Measurements from ENCODE around the gene SLIRP. TPM values are rescaled to one million over a fixed set of nuclear protein-coding genes. Genes with fewer than 3 reads are reported as not detected.
"Not testable (repeated sequence)": the region's sequence is repeated elsewhere in the genome, so short reads cannot be mapped to it uniquely, and the experiment has no call there.

SLIRP gene
- polyA plus RNA-seq, 3 donors, result 125 to 291 (median 286) TPM

DNA sequence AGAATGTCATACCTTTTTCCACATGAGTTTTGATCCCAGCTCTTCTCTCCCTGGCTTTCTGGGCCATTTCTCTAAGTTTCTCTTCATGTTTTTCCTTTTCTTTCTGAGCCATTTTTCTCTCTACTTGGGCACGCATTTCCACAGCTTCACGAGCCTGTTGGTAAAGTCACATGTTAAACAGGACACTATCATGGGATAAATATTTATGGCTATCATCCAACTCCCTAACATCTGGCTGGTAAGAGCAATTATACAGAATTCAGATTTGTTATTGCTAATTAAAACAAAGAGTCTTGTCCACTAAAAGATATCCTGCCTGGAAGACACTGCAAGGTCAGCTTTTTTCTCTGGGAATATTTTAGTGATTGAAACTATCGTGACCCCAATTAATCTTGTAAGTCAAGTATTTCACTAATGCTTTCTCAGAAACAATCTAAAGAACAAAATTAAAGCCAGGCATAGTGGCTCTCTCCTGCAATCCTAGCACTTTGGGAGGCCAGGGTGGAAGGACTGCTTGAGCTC, 23.1 kb downstream of the SLIRP start:
- 73 to 78% (median 76%) methylated on average over 3 of the region's 3 CpGs for WGBS, 3 donors
- no peak overlapping the region for H3K27ac ChIP-seq (ENCODE audit: low read depth, low read length)

DNA sequence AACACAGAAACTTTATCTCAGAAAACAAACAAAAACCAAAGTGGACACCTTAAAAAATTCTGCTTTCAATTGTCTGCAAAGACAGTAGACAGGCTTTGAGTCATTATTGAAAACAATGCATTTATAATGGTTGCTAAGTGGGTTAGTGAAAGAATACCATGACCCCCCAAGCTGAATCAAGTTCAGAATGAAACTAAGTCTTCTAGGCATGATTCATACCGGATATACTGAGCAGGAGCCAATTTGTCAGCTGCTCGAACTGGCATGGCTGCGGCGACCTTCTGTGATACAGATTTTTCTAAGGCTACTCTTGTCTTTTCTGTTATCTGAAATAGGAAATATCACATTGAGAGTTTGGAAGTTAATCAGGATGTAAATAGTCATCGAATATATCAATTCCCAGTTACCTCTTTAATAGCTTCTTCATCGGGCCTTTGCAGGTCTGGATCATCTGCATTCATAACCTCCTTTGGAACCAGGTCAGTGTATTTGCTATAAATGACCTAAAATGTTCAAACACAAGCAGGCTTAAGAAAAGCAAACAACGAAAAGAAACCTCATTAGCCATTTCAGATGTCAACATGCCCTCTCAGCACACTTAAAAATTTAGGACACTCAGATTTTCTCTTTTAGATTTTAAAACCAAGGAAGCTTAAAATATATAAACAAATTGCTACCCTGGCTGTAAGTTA, 30.8 kb downstream of the SLIRP start:
- no peak overlapping the region for H3K27ac ChIP-seq (ENCODE audit: low read depth, low read length)
- WGBS, 3 donors, result 50 to 82% (median 76%) methylated on average over 7 of the region's 7 CpGs

GRCh38 chr14:77741438-77741837, 33.5 kb downstream of the SLIRP start:
- WGBS, 3 donors, result 66 to 86% (median 82%) methylated on average over 2 of the region's 2 CpGs
- no peak overlapping the region for H3K27ac ChIP-seq (ENCODE audit: low read depth, low read length)

DNA sequence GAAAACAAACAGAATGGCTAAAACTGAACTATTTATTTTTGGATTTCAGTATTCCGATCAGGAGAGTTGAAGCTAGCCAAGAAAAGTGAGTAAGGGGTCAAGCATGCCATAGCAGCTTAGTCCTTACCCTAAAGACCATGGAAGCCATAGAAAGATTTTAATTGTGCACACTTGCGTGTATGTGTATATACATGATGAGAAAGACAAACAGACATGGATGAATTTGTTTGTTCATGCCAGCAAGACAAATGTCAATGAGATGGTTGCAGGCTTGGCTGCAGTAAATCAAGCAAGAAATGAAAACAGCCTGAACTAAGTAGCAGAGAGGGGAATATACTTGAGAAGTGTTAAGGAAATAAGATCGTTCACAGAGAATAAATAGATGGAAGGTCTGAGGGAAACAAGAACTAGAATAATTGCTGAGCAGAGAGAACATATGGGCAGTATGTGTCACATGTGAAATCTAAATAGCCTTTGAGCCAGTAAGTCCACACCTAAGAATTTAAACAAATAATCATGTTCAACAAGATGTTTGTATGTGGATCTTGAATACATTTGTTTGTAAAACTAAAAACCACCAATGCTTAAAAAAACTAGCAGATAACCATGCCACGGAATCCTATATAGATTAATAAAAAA, 38.3 kb downstream of the SLIRP start:
- H3K27ac ChIP-seq (ENCODE audit: low read depth, low read length), result no peak overlapping the region
- 58 to 71% (median 65%) methylated on average over 4 of the region's 4 CpGs for WGBS, 3 donors

- 91% methylated on average over 12 to 33 of the region's 33 CpGs for WGBS, 3 donors
- not testable (repeated sequence) for H3K27ac ChIP-seq (ENCODE audit: low read depth, low read length)
These were observed 39.5 kb downstream of the SLIRP start for GRCh38 chr14:77747425-77747824.

DNA sequence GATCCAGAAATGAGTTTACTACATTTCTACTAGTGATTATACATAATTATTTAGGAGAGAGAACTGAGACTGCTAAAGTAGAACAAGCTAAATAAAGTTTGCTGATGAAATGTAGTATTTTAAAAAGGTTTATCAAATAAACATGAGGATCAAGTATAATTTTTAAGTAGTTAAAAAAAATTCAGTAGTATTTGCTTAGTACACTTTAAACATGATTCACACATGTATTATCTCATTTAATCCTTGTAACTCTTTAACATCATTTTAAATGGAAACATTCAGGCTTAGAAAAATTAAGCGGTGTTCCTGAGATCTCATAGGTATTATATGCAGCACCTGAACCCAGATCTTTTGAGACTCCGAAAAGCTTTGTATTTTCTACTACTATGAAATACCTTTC, 44.4 kb downstream of the SLIRP start:
- no peak overlapping the region for H3K27ac ChIP-seq (ENCODE audit: low read depth, low read length)
- 96 to 97% (median 97%) methylated on average over 2 of the region's 2 CpGs for WGBS, 3 donors

- no peak overlapping the region for H3K27ac ChIP-seq (ENCODE audit: low read depth, low read length)
- 51 to 62% (median 58%) methylated on average over 3 of the region's 3 CpGs for WGBS, 3 donors
These were observed 45.1 kb downstream of the SLIRP start for GRCh38 chr14:77752799-77753516.

- 0% methylated on average over 60 of the region's 60 CpGs for WGBS, 3 donors
These were observed 52.7 kb downstream of the SLIRP start, which contains the start of gene SNW1 for GRCh38 chr14:77760381-77761204. Gene SNW1 (minus strand): TSS chr14:77761156. CDS start chr14:77761127, 29 bp downstream.

DNA sequence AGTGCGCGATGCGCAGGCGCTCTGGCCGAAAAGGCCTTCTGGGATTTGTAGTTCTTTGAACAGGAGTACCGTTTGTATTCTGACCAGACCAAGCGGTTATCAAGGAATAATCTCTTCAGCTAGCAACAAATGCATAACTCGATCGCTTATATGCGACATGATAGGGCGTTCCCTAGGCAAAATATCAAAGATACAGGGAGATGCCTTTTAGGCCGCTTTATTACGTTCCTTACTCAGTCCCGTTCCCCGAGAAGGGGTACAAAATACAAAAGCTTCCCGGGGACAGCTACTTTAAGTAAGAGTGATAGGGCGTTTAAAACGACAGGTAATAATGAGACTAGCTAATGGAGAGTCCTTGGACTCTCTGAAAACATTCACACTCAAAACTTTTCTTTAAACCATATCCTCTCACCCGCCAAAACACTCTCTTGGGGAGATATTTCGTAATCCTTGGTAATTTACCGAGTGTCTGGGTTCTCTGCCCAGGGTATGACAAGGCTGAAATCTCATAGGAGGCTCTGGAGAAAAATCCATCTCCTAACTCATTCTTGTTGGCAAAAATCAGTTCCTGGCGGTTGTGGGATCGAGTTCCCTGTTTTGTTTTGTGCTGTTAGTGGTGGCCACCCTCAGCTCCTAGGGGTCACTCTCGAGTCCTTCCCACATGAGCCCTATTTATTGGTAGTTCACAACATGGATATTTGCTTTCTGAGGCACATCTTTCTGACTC, 53.5 kb downstream of the SLIRP start:
- WGBS, 3 donors, result 0 to 2% (median 1%) methylated on average over 24 of the region's 24 CpGs
- no peak overlapping the region for H3K27ac ChIP-seq (ENCODE audit: low read depth, low read length)

More at GRCh38 chr14:77760381-77761204, 52.7 kb downstream of the SLIRP start, which contains the start of gene SNW1:
- H3K27ac ChIP-seq (ENCODE audit: low read depth, low read length), result no peak within 1 kb of the TSS

DNA sequence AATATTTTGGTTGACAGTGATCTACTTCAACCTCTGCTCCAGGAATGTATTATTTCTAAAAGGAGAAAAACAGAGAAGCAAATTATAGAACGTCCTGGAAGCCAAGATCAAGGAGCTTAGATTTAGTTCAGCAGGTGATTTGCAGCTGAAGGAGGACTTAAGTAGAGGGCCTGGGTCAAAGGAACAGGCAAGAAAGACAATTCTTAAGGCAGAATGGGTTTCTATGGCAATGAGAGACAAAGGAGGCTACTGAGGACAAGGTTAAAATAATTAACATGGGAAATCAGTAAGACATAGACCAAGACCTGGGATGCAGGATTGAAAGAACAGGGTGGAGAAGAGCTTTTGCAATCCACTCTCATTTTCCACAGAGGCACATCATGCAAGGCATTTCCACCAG, 55.4 kb downstream of the SLIRP start:
- 60 to 78% (median 70%) methylated on average over 1 of the region's 1 CpG for WGBS, 3 donors

GRCh38 chr14:77763978-77764377, 56.1 kb downstream of the SLIRP start:
- WGBS, 3 donors, result 81 to 92% (median 89%) methylated on average over 3 of the region's 3 CpGs

More for the DNA sequence above, 55.4 kb downstream of the SLIRP start:
- no peak overlapping the region for H3K27ac ChIP-seq (ENCODE audit: low read depth, low read length)

More at GRCh38 chr14:77763978-77764377, 56.1 kb downstream of the SLIRP start:
- no peak overlapping the region for H3K27ac ChIP-seq (ENCODE audit: low read depth, low read length)

Other genes with a start within 250 kb of the SLIRP start
- under 1 TPM in 1 of 3 donors, not detected in 2; 0.24 TPM for gene ISM2, start 209.3 kb upstream of the SLIRP start, polyA plus RNA-seq
- gene SPTLC2, start 91.5 kb upstream of the SLIRP start, polyA plus RNA-seq, result 10 to 100 TPM in 1 of 3 donors, 1 to 10 TPM in 2; 5.4 to 11.3 (median 6.9) TPM
- gene ALKBH1, start 80 bp upstream of the SLIRP start, polyA plus RNA-seq, result 1 to 10 TPM; 3.3 to 6.3 (median 3.4) TPM
- 10 to 100 TPM; 24.7 to 52.4 (median 36.6) TPM for gene SNW1, start 53.1 kb downstream of the SLIRP start, polyA plus RNA-seq
- gene ADCK1, start 92.0 kb downstream of the SLIRP start, polyA plus RNA-seq, result 1 to 10 TPM; 4.2 to 5.6 (median 4.5) TPM

All from adipose tissue (tissue), 3 donors.